GM23248 (cell line): ENCODE results near the gene PGPEP1. TPM values are rescaled to one million over a fixed set of nuclear protein-coding genes. Genes with fewer than 3 reads are reported as not detected.
"Not testable (repeated sequence)": the region's sequence is repeated elsewhere in the genome, so short reads cannot be mapped to it uniquely, and the experiment has no call there.

Source experiments
- DNase-seq: peaks from one replicate; pipeline ENCODE4 v3.0.0-alpha.2; 2015
- H2AFZ ChIP-seq: fragments of 200-600 bp; sonication (generic); 2 replicates; pipeline ENCODE4 v1.6.1; 2016; ENCODE audit warnings: antibody characterized with exemption
- H3F3A ChIP-seq: fragments of 200-600 bp; sonication (generic); 2 replicates; pipeline ENCODE4 v1.6.1; 2016; ENCODE audit warnings: mild to moderate bottlenecking, antibody characterized with exemption, mixed run types; ENCODE audit not compliant: insufficient read depth
- H3K27ac ChIP-seq: fragments of 200-600 bp; sonication (generic); 2 replicates; pipeline ENCODE4 v1.5.1; 2016; ENCODE audit warnings: mild to moderate bottlenecking
- H3K27me3 ChIP-seq: fragments of 200-600 bp; sonication (generic); replicated peaks from 2 replicates; pipeline ENCODE4 v1.6.1; 2016; ENCODE audit warnings: mild to moderate bottlenecking; ENCODE audit not compliant: insufficient read depth
- H3K36me3 ChIP-seq: fragments of 200-600 bp; sonication (generic); 2 replicates; pipeline ENCODE4 v1.6.1; 2016; ENCODE audit warnings: low read depth, mild to moderate bottlenecking
- H3K4me1 ChIP-seq: fragments of 200-600 bp; sonication (generic); 2 replicates; pipeline ENCODE4 v1.6.1; 2016; ENCODE audit warnings: mild to moderate bottlenecking; ENCODE audit not compliant: insufficient read depth
- H3K4me2 ChIP-seq: fragments of 200-600 bp; sonication (generic); one replicate; pipeline ENCODE4 v1.6.1; 2016; ENCODE audit warnings: mild to moderate bottlenecking; ENCODE audit not compliant: unreplicated experiment
- H3K4me3 ChIP-seq: fragments of 200-600 bp; sonication (generic); 2 replicates; pipeline ENCODE4 v1.5.1; 2016; ENCODE audit warnings: mild to moderate bottlenecking
- H3K79me2 ChIP-seq: fragments of 200-600 bp; sonication (generic); 2 replicates; pipeline ENCODE4 v1.6.1; 2016; ENCODE audit warnings: mild to moderate bottlenecking; ENCODE audit not compliant: insufficient read depth
- H3K9ac ChIP-seq: fragments of 200-600 bp; sonication (generic); 2 replicates; pipeline ENCODE4 v1.6.1; 2016; ENCODE audit warnings: mild to moderate bottlenecking
- H3K9me2 ChIP-seq: fragments of 200-600 bp; sonication (generic); 2 replicates; pipeline ENCODE4 v1.6.1; 2016; ENCODE audit warnings: mixed run types, mild to moderate bottlenecking, moderate library complexity; ENCODE audit not compliant: insufficient read depth
- H3K9me3 ChIP-seq: fragments of 200-600 bp; sonication (generic); one replicate; pipeline ENCODE4 v1.6.1; 2017; ENCODE audit warnings: low read depth
- H4K20me1 ChIP-seq: fragments of 200-600 bp; sonication (generic); 2 replicates; pipeline ENCODE4 v1.6.0; 2016; ENCODE audit not compliant: insufficient read depth
- EZH2 ChIP-seq: fragments of 200-600 bp; sonication (generic); IDR thresholded peaks from 2 replicates; pipeline ENCODE4 v1.6.1; 2018; ENCODE audit warnings: antibody characterized with exemption, mild to moderate bottlenecking; ENCODE audit not compliant: insufficient read depth, poor library complexity, severe bottlenecking
- EZH2phosphoT487 ChIP-seq: fragments of 200-600 bp; sonication (generic); IDR thresholded peaks from 2 replicates; pipeline ENCODE4 v1.6.1; 2018; ENCODE audit warnings: antibody characterized with exemption, moderate library complexity, mild to moderate bottlenecking, low read depth; ENCODE audit not compliant: insufficient read depth
- WGBS, 2 experiments: methylation state at CpG; one replicate each; pipeline ENCODE4 v1.1.6; 2015 to 2017; ENCODE audit warnings: low lambda C conversion rate in 2 of 2, low coverage in 1 of 2; ENCODE audit errors: missing lambda C conversion rate in 2 of 2; 5-methylcytosine and 5-hydroxymethylcytosine counted together
- in situ Hi-C: fragments of 300-500 bp; cut with MboI; formaldehyde crosslinking; loops from 2 replicates; pipeline ENCODE4 v1.15.0; 2020
- polyA plus RNA-seq: library from polyadenylated mRNA; unstranded; fragments of >200 nt; fragmentation: Nextera tagmentation; extraction: Ambion mirVana; gene quantifications from 2 replicates; pipeline ENCODE4 v1.2.1, GENCODE V29; 2016
- total RNA-seq: library from RNA; depleted of rRNA; stranded (reverse); fragments of >200 nt; shearing (Covaris generic); gene quantifications from 2 replicates; pipeline ENCODE4 v1.2.3, GENCODE V29; 2014

Gene PGPEP1
- total and polyA plus RNA-seq, 2 experiments from 2014 or later: 12.0 to 14.5 TPM

DNA sequence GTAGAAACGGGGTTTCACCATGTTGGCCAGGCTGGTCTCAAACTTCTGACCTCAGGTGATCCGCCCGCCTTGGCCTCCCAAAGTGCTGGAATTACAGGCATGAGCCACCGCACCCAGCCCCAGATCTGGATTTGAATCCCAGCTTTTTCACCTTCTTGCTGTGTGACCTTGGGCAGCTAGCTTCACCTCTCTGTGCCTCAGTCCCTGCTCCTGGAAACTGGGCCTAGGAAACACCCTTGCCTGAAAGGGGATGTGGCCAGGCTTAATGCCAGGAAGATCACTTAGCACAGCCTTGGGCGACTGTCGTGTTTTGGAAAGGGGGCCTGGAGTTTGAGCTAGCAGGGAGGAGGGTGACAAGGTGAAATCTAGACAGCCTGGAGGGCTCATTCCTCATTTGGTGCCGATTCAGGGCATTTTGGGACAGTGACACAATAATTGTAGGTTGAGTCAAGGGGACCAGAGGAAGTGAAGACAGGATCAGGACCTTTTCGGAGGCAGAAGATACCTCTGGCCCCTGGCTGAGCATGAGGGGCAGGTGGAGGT is 1.8 kb downstream of the PGPEP1 start:
- no peak for DNase-seq
- Histone ChIP-seq H3K9me2 (no peaks in the 10 kb centered on the region), H3K9me3 (no peaks in the 10 kb centered on the region), H4K20me1 (no peaks in the 10 kb centered on the region), H3F3A (0 out of 2 replicates have a peak, but pooled peaks cover 3% of the 10 kb centered on the region), H3K4me1 (no peaks in the 10 kb centered on the region), H3K9ac (no peak overlapping the region), H3K4me2 (no peak overlapping the region), H3K27me3 (no peaks in the 10 kb centered on the region), H3K36me3 (no peaks in the 10 kb centered on the region), H3K27ac (no peak overlapping the region), H3K4me3 (no peak overlapping the region), H3K79me2 (no peaks in the 10 kb centered on the region), H2AFZ (no peak overlapping the region)
- in situ Hi-C loops: no loop called here
- WGBS, 2 experiments: 83% methylated on average over 8 of the region's 8 CpGs
- TF ChIP-seq EZH2 (no peak), EZH2phosphoT487 (no peak)

DNA sequence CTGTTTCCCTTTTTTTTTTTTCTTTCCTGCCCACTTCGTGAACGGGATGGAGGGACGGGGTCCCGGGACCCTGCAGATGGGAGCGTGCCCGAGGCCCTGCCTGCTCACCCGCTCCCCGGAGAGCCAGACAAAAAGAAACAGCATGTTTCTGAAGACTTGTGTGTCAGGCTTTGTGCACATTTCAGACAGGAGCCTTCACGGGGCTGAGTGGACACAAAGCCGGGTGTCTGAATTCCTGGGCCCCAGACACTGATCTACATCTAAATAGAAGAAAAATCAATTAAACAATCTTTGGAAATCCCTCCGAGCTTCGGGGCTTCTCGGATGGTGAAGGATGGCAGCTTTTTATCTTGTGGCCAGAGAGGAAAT is 4.2 kb downstream of the PGPEP1 start:
- Histone ChIP-seq H3K4me2 (no peak overlapping the region), H3K27ac (no peak overlapping the region), H3K9me3 (no peaks in the 10 kb centered on the region), H3K4me3 (no peak overlapping the region), H4K20me1 (no peaks in the 10 kb centered on the region), H3K27me3 (no peaks in the 10 kb centered on the region), H3K9ac (no peak overlapping the region), H3K9me2 (no peaks in the 10 kb centered on the region), H2AFZ (no peak overlapping the region), H3K79me2 (no peaks in the 10 kb centered on the region), H3K4me1 (no peaks in the 10 kb centered on the region), H3F3A (0 out of 2 replicates have a peak, but pooled peaks cover 3% of the 10 kb centered on the region), H3K36me3 (no peaks in the 10 kb centered on the region)
- WGBS, 2 experiments: 69 to 76% methylated on average over 13 of the region's 13 CpGs
- no peak for DNase-seq
- TF ChIP-seq EZH2 (no peak), EZH2phosphoT487 (no peak)
- in situ Hi-C loops: no loop called here

DNA sequence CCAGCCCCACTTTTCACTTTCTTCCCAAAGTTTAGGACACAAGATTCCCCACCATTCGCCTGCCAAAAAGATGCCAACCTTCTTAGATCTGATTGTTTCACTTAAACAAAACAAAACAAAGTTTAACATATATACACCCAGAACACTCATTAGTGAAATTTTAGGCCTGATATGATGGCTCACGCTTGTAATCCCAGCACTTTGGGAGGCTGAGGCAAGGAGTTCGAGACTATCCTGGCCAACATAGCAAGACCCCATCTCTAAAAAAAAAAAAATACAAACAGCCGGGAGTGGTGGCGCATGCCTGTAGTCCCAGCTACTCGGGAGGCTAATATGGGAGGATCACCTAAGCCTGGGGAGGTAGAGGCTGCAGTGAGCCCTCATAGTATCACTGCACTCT is 4.9 kb downstream of the PGPEP1 start:
- TF ChIP-seq EZH2phosphoT487 (no peak), EZH2 (no peak)
- no peak overlapping the region for H3K27ac ChIP-seq
- 92 to 93% methylated on average over 6 of the region's 6 CpGs for WGBS, 2 experiments
- H3K36me3 ChIP-seq: 0 out of 2 replicates have a peak, but pooled peaks cover 2% of the 10 kb centered on the region
- no peaks in the 10 kb centered on the region for H3K9me2 ChIP-seq
- no peaks in the 10 kb centered on the region for H3K79me2 ChIP-seq
- no peak overlapping the region for H3K9ac ChIP-seq
- in situ Hi-C loops: no loop called here
- no peaks in the 10 kb centered on the region for H4K20me1 ChIP-seq
- H3K4me1 ChIP-seq: peaks cover 3% of the 10 kb centered on the region; the same call in 1 of the 2 replicates
- no peak overlapping the region for H2AFZ ChIP-seq
- H3F3A ChIP-seq: 0 out of 2 replicates have a peak, but pooled peaks cover 3% of the 10 kb centered on the region
- H3K27me3 ChIP-seq: no peaks in the 10 kb centered on the region
- H3K4me2 ChIP-seq: no peak overlapping the region
- no peak overlapping the region for H3K4me3 ChIP-seq
- H3K9me3 ChIP-seq: no peaks in the 10 kb centered on the region
- no peak for DNase-seq

DNA sequence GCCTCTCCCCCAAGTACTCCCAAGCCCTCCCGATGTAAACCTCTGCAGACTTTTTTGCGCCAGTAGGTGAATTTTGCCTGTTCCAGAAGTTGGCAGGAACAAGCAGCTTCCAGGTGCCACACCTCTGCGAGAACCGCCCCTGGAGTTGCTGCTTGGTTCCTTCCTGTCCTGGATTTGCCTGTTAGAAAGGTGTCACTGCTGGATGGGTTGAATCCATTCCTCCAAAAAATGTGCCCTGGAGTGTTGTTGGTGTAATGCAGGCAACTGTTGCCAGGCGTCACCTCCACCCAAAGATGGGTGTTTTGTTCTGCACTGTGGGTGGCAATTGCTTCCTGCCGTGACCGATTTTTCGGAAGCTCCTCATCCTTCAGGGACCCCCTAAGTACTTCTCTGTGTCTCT is 5.7 kb downstream of the PGPEP1 start:
- H3K79me2 ChIP-seq: no peaks in the 10 kb centered on the region
- no peak overlapping the region for H3K27ac ChIP-seq
- H2AFZ ChIP-seq: no peak overlapping the region
- peaks cover 3% of the 10 kb centered on the region; the same call in 1 of the 2 replicates for H3K4me1 ChIP-seq
- no peak overlapping the region for H3K9ac ChIP-seq
- no peaks in the 10 kb centered on the region for H3K9me3 ChIP-seq
- DNase-seq: no peak
- no peak for TF ChIP-seq EZH2
- TF ChIP-seq EZH2phosphoT487: no peak
- H3K4me3 ChIP-seq: no peak overlapping the region
- H3K27me3 ChIP-seq: no peaks in the 10 kb centered on the region
- 80 to 84% methylated on average over 8 of the region's 8 CpGs for WGBS, 2 experiments
- 0 out of 2 replicates have a peak, but pooled peaks cover 4% of the 10 kb centered on the region for H3K36me3 ChIP-seq
- in situ Hi-C loops: no loop called here
- no peaks in the 10 kb centered on the region for H4K20me1 ChIP-seq
- H3K4me2 ChIP-seq: no peak overlapping the region
- no peaks in the 10 kb centered on the region for H3K9me2 ChIP-seq
- H3F3A ChIP-seq: 0 out of 2 replicates have a peak, but pooled peaks cover 3% of the 10 kb centered on the region

DNA sequence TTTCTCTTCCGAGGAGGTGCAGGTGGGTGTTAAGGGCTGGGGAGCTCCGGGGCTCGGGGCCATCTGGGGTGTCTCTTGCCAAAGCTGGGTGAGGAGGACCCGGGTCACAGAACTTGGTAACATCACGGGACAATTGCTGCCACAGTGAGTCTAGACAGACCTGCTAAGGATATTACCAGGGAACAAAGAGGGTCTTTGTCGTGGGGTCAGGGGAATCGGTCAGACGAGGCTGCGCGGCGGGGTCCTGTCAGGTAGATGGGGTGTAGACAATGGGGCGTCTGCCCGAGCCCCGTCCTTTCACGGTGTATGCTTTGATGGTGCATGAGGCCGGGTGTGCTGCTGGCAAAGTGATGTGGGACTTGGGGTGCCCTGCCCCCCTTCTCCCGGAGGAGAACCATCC is 7.8 kb downstream of the PGPEP1 start:
- no peaks in the 10 kb centered on the region for H3K9me3 ChIP-seq
- H4K20me1 ChIP-seq: no peaks in the 10 kb centered on the region
- no peak for DNase-seq
- H3K27ac ChIP-seq: no peak overlapping the region
- no peaks in the 10 kb centered on the region for H3K9me2 ChIP-seq
- H3K36me3 ChIP-seq: 0 out of 2 replicates have a peak, but pooled peaks cover 4% of the 10 kb centered on the region
- H3K4me1 ChIP-seq: peaks cover 3% of the 10 kb centered on the region; the same call in 1 of the 2 replicates
- WGBS, 2 experiments: 79 to 81% methylated on average over 17 of the region's 17 CpGs
- in situ Hi-C loops: no loop called here
- no peak overlapping the region for H3K9ac ChIP-seq
- H3K27me3 ChIP-seq: no peaks in the 10 kb centered on the region
- no peak overlapping the region for H2AFZ ChIP-seq
- H3K4me2 ChIP-seq: no peak overlapping the region
- no peaks in the 10 kb centered on the region for H3F3A ChIP-seq
- TF ChIP-seq EZH2: no peak
- TF ChIP-seq EZH2phosphoT487: no peak
- H3K4me3 ChIP-seq: no peak overlapping the region
- H3K79me2 ChIP-seq: no peaks in the 10 kb centered on the region

GRCh38 chr19:18348818-18349339 is 8.5 kb downstream of the PGPEP1 start:
- H3K27ac ChIP-seq, H4K20me1 ChIP-seq, H3K27me3 ChIP-seq, H3K36me3 ChIP-seq, H3K9me3 ChIP-seq, H3K4me1 ChIP-seq, H3F3A ChIP-seq, H3K4me3 ChIP-seq, DNase-seq, H3K79me2 ChIP-seq, H3K4me2 ChIP-seq, H3K9me2 ChIP-seq, in situ Hi-C loops, H2AFZ ChIP-seq, H3K9ac ChIP-seq: not testable (repeated sequence)
- 45 to 50% methylated on average over 6 of the region's 6 CpGs for WGBS, 2 experiments
